ENCODE measurements around the gene IARS1. TPM values are rescaled to one million over a fixed set of nuclear protein-coding genes. Genes with fewer than 3 reads are reported as not detected.
A peak's percentile ranks its signal among the peaks of the same experiment; 100 is the strongest.

The IARS1 gene
- total and polyA plus RNA-seq, 2 of the 13 experiments (the other 11 are each of a cell fraction or from before 2014, with no cell fraction given), result 55.9 to 185 TPM

DNA sequence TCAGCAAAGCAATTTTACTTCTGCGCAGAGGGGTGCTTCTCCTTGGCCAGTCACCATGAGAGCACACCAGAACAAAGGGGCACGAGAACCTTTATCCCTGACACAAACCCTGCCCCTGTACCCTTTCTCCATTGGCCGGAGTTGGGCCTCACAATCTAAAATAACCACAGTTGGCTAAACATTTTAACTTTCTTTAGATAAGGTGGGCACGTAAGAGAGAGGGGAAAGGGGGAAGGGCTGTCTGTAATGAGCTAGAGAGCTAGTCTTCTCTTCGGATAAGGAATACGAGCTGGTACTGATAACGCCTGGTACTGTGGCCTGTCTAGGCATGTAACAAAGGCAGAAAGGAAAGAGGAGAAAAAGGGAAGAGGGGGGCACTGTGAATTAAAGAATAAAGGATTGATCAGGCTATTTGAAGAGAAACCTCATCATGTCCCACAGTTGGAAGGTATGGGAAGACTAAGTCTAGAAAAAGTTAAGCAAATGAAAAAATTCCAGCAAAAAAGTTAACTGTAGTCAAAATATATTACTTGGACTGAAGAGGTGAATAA, 1.8 kb upstream of the IARS1 start (continued):
- TF ChIP-seq, protein P1, sequence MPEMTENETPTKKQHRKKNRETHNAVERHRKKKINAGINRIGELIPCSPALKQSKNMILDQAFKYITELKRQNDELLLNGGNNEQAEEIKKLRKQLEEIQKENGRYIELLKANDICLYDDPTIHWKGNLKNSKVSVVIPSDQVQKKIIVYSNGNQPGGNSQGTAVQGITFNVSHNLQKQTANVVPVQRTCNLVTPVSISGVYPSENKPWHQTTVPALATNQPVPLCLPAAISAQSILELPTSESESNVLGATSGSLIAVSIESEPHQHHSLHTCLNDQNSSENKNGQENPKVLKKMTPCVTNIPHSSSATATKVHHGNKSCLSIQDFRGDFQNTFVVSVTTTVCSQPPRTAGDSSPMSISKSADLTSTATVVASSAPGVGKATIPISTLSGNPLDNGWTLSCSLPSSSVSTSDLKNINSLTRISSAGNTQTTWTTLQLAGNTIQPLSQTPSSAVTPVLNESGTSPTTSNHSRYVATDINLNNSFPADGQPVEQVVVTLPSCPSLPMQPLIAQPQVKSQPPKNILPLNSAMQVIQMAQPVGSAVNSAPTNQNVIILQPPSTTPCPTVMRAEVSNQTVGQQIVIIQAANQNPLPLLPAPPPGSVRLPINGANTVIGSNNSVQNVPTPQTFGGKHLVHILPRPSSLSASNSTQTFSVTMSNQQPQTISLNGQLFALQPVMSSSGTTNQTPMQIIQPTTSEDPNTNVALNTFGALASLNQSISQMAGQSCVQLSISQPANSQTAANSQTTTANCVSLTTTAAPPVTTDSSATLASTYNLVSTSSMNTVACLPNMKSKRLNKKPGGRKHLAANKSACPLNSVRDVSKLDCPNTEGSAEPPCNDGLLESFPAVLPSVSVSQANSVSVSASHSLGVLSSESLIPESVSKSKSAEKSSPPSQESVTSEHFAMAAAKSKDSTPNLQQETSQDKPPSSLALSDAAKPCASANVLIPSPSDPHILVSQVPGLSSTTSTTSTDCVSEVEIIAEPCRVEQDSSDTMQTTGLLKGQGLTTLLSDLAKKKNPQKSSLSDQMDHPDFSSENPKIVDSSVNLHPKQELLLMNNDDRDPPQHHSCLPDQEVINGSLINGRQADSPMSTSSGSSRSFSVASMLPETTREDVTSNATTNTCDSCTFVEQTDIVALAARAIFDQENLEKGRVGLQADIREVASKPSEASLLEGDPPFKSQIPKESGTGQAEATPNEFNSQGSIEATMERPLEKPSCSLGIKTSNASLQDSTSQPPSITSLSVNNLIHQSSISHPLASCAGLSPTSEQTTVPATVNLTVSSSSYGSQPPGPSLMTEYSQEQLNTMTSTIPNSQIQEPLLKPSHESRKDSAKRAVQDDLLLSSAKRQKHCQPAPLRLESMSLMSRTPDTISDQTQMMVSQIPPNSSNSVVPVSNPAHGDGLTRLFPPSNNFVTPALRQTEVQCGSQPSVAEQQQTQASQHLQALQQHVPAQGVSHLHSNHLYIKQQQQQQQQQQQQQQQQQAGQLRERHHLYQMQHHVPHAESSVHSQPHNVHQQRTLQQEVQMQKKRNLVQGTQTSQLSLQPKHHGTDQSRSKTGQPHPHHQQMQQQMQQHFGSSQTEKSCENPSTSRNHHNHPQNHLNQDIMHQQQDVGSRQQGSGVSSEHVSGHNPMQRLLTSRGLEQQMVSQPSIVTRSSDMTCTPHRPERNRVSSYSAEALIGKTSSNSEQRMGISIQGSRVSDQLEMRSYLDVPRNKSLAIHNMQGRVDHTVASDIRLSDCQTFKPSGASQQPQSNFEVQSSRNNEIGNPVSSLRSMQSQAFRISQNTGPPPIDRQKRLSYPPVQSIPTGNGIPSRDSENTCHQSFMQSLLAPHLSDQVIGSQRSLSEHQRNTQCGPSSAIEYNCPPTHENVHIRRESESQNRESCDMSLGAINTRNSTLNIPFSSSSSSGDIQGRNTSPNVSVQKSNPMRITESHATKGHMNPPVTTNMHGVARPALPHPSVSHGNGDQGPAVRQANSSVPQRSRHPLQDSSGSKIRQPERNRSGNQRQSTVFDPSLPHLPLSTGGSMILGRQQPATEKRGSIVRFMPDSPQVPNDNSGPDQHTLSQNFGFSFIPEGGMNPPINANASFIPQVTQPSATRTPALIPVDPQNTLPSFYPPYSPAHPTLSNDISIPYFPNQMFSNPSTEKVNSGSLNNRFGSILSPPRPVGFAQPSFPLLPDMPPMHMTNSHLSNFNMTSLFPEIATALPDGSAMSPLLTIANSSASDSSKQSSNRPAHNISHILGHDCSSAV (CRISPR knock-in tag; IDR thresholded peaks at IDR 0.05; ENCODE audit: borderline replicate concordance), result no peak

DNA sequence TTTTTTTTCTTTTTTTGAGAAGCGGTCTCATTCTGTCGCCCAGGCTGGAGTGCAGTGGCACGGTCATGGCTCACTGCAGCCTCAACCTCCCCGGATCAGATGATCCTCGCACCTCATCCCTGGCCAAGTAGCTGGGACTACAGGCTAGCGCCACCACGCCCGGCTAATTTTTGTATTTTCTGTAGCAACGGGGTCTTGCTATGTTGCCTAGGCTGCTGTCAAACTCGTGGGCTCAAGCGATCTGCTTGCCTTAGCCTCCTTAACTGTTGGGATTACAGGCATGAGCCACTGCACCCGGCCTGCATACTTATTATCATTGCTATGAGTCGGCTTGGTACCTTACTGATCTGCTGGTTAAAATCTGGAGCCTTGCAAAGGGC, 790 bp upstream of the IARS1 start:
- ATAC-seq, result peak; percentile 50
- FAIRE-seq, result no peak
- TF ChIP-seq ZNF775 (CRISPR knock-in tag; IDR thresholded peaks at IDR 0.05; ENCODE audit: borderline replicate concordance) (peak; percentile 21; the same call in 1 of the 2 replicates), PITX1 (CRISPR knock-in tag; IDR thresholded peaks at IDR 0.05) (0 out of 2 replicates have a peak, but pooled peaks have one; percentile 7)
- TF ChIP-seq, protein P2, sequence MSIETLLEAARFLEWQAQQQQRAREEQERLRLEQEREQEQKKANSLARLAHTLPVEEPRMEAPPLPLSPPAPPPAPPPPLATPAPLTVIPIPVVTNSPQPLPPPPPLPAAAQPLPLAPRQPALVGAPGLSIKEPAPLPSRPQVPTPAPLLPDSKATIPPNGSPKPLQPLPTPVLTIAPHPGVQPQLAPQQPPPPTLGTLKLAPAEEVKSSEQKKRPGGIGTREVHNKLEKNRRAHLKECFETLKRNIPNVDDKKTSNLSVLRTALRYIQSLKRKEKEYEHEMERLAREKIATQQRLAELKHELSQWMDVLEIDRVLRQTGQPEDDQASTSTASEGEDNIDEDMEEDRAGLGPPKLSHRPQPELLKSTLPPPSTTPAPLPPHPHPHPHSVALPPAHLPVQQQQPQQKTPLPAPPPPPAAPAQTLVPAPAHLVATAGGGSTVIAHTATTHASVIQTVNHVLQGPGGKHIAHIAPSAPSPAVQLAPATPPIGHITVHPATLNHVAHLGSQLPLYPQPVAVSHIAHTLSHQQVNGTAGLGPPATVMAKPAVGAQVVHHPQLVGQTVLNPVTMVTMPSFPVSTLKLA (IDR thresholded peaks at IDR 0.05), result no peak
- CTCF ChIA-PET (ENCODE audit: low intra/inter-chr PET ratio, low total read pairs), result no interaction called here
- in situ Hi-C loops (cut with HindIII; ENCODE audit: extremely low pct_ligation_motif_present, low pct_unique_long_range_greater_than_20kb), result no loop called here
- intact Hi-C loops (cut with micrococcal nuclease; ENCODE audit: unreplicated experiment), result no loop called here
- H3K27me3 ChIP-seq (ENCODE audit: control insufficient read depth in 1 of 2, insufficient read depth in 2 of 2, low read length in 2 of 2), result no peaks in the 10 kb centered on the region; a peak in 1 of 5 replicates
- peaks cover 7 to 40% of the 10 kb centered on the region in 2 experiments; a peak in 4 of 5 replicates for H3K36me3 ChIP-seq (replicated peaks in 1 of 2; ENCODE audit: control insufficient read depth in 1 of 2, insufficient read depth in 2 of 2, low read length in 2 of 2)
- DNase-seq (ENCODE audit: low spot score), result peak; percentile 9
- H4K20me1 ChIP-seq (ENCODE audit: insufficient read depth, low read length), result peaks cover 28% of the 10 kb centered on the region
- peaks cover 42% of the 10 kb centered on the region for H3K79me2 ChIP-seq (ENCODE audit: insufficient read depth, low read length)
- peaks cover 36% of the 10 kb centered on the region for H3K4me1 ChIP-seq (ENCODE audit: insufficient read depth, low read length)
- H3K9me3 ChIP-seq (ENCODE audit: low read length), result no peaks in the 10 kb centered on the region
- POLR2A ChIA-PET, result interaction anchor here (1.5 kb wide), 1 partner anchor 155 kb away, joined by 5 read pairs; no protein-coding TSS in a partner anchor
- no peak overlapping the region for H2AFZ ChIP-seq (ENCODE audit: low read length)
- H3K4me2 ChIP-seq (ENCODE audit: low read depth, low read length), result peak overlapping the region; percentile 99
- peak overlapping the region; percentile 93 for H3K9ac ChIP-seq (ENCODE audit: insufficient read depth, low read depth, low read length)
- 2% methylated on average over 13 of the region's 13 CpGs for WGBS (ENCODE audit: low lambda C conversion rate)
- BruUV-seq (replicated peaks), result no TSS peak
- H3K27ac ChIP-seq (ENCODE audit: extremely low read length, insufficient read depth, low read length), result peak overlapping the region; percentile 85
- H3K4me3 ChIP-seq (replicated peaks in 1 of 3; ENCODE audit: insufficient read depth in 1 of 3, low read depth in 2 of 3, low read length in 3 of 3), result peak overlapping the region; percentile 60 to 78 (median 72)
